CD4-positive, alpha-beta T cell (primary cell): ENCODE measurements around the gene STX7. TPM values are rescaled to one million over a fixed set of nuclear protein-coding genes. Genes with fewer than 3 reads are reported as not detected.

Experiments used
- ATAC-seq: fragments of 200-7000 bp; cut with Tn5 transposase; one replicate; pipeline ENCODE4 v1.10.0; 2022; ENCODE audit warnings: mild to moderate bottlenecking; ENCODE audit not compliant: poor library complexity
- CTCF ChIA-PET: fragments of 350-600 bp; sonication (Branson Sonifier 250); formaldehyde crosslinking; loops from one replicate; lab custom pipeline; 2021; ENCODE audit warnings: antibody characterized with exemption, inconsistent platforms; lab: Charles Lee
- POLR2A ChIA-PET: fragments of 350-600 bp; sonication (Branson Sonifier 250); formaldehyde crosslinking; loops from one replicate; lab custom pipeline; 2021; ENCODE audit warnings: antibody characterized with exemption, inconsistent platforms; lab: Charles Lee
- DNase-seq, 14 experiments: peaks; one replicate each; pipeline ENCODE4 v3.0.0-alpha.2; 2013 to 2020; ENCODE audit warnings: mixed read lengths in 2 of 14
- H3K27ac ChIP-seq, 2 donors: one replicate each; pipeline versions ENCODE4 v1.5.1 to v1.7.0; 2013; ENCODE audit warnings: low read length in 2 of 2, low read depth in 1 of 2, mild to moderate bottlenecking in 1 of 2
- H3K27me3 ChIP-seq, 2 experiments: 1 replicate in 1 of 2; 2 replicates in 1 of 2; pipeline versions ENCODE4 v1.6.1 to v1.7.0; 2013; ENCODE audit warnings: low read length in 2 of 2, control low read depth in 1 of 2, mild to moderate bottlenecking in 1 of 2, moderate library complexity in 1 of 2; ENCODE audit not compliant: insufficient read depth in 2 of 2, control insufficient read depth in 1 of 2
- H3K36me3 ChIP-seq: one replicate; pipeline ENCODE4 v1.6.1; 2013; ENCODE audit warnings: low read length, control low read depth; ENCODE audit not compliant: insufficient read depth
- H3K4me1 ChIP-seq: one replicate; pipeline ENCODE4 v1.6.1; 2013; ENCODE audit warnings: low read length, control low read depth; ENCODE audit not compliant: insufficient read depth
- H3K4me3 ChIP-seq: one replicate; pipeline ENCODE4 v1.5.1; 2013; ENCODE audit warnings: mild to moderate bottlenecking, low read length, moderate library complexity
- H3K9me3 ChIP-seq, 2 experiments: 1 replicate in 1 of 2; 2 replicates in 1 of 2; pipeline versions ENCODE4 v1.6.1 to v1.7.0; 2013; ENCODE audit warnings: low read length in 2 of 2, mild to moderate bottlenecking in 2 of 2, control low read depth in 1 of 2, moderate library complexity in 1 of 2; ENCODE audit not compliant: control insufficient read depth in 1 of 2, insufficient read depth in 1 of 2
- H3K27ac Mint-ChIP-seq: one replicate; pipeline ENCODE4 v1.8.0; 2020; ENCODE audit warnings: mixed read lengths
- H3K27me3 Mint-ChIP-seq: one replicate; pipeline ENCODE4 v1.8.0; 2021; ENCODE audit warnings: mixed read lengths
- H3K36me3 Mint-ChIP-seq: one replicate; pipeline ENCODE4 v1.8.0; 2021; ENCODE audit warnings: low read depth, mixed read lengths
- H3K4me1 Mint-ChIP-seq: one replicate; pipeline ENCODE4 v1.8.0; 2021; ENCODE audit warnings: low read depth, mixed read lengths
- H3K4me3 Mint-ChIP-seq: one replicate; pipeline ENCODE4 v1.8.0; 2020; ENCODE audit warnings: mild to moderate bottlenecking, mixed read lengths
- H3K9me3 Mint-ChIP-seq: one replicate; pipeline ENCODE4 v1.8.0; 2020; ENCODE audit warnings: mixed read lengths
- CTCF ChIP-seq: fragments of 200-600 bp; IDR thresholded peaks from one replicate; pipeline ENCODE4 v1.8.0; 2022; ENCODE audit warnings: antibody characterized with exemption, mild to moderate bottlenecking
- intact Hi-C, 2 experiments: fragments of 100-400 bp; cut with DNase I in 1 of 2; cut with micrococcal nuclease in 1 of 2; formaldehyde crosslinking; loops; one replicate each; pipeline versions ENCODE4 v1.15.1 to v1.9.0; 2023 to 2025; cut with DNase I, micrococcal nuclease
- total RNA-seq, 174 experiments: library from RNA in 2 of 174; stranded (reverse) in 2 of 174; gene quantifications; one replicate each; pipeline ENCODE4 v1.2.3 and lab custom pipeline; 2021 to 2026

The STX7 gene
- total RNA-seq, 2 experiments from 2014 or later: 4.3 to 5.9 TPM

- CTCF ChIA-PET: no interaction called here
- H3K4me3 Mint-ChIP-seq: no peak overlapping the region
- ATAC-seq (no peak), DNase-seq (no peak)
- H3K27me3 Mint-ChIP-seq: peaks cover 38% of the 10 kb centered on the region
- Histone ChIP-seq H3K27me3 (peaks cover 0 to 4% of the 10 kb centered on the region in 2 experiments), H3K4me3 (no peak overlapping the region), H3K4me1 (no peaks in the 10 kb centered on the region), H3K36me3 (no peaks in the 10 kb centered on the region), H3K27ac (no peak overlapping the region), H3K9me3 (peaks cover 0 to 8% of the 10 kb centered on the region in 2 experiments)
- H3K4me1 Mint-ChIP-seq: no peaks in the 10 kb centered on the region
- POLR2A ChIA-PET: no interaction called here
- no peak overlapping the region for H3K27ac Mint-ChIP-seq
- H3K36me3 Mint-ChIP-seq: no peaks in the 10 kb centered on the region
- intact Hi-C loops: no loop called here
- no peak for TF ChIP-seq CTCF
- peaks cover 1% of the 10 kb centered on the region for H3K9me3 Mint-ChIP-seq
Measured at GRCh38 chr6:132412656-132413498, 100.0 kb downstream of the STX7 start.

- no peak for ATAC-seq
- H3K36me3 ChIP-seq: no peaks in the 10 kb centered on the region
- CTCF ChIA-PET: no interaction called here
- Mint-ChIP-seq H3K4me3 (no peak overlapping the region), H3K4me1 (no peaks in the 10 kb centered on the region), H3K36me3 (no peaks in the 10 kb centered on the region), H3K9me3 (peaks cover 3% of the 10 kb centered on the region), H3K27me3 (peaks cover 48% of the 10 kb centered on the region), H3K27ac (no peak overlapping the region)
- intact Hi-C loops: no loop called here
- no peaks in the 10 kb centered on the region for H3K4me1 ChIP-seq
- peaks cover 0 to 2% of the 10 kb centered on the region in 2 experiments for H3K9me3 ChIP-seq
- H3K27me3 ChIP-seq: peaks cover 0 to 4% of the 10 kb centered on the region in 2 experiments
- no peak overlapping the region for H3K27ac ChIP-seq
- POLR2A ChIA-PET: no interaction called here
- no peak for DNase-seq
- no peak overlapping the region for H3K4me3 ChIP-seq
- TF ChIP-seq CTCF: no peak
Measured at GRCh38 chr6:132411296-132411695, 101.6 kb downstream of the STX7 start.

- H3K27me3 ChIP-seq: peaks cover 0 to 4% of the 10 kb centered on the region in 2 experiments
- no peaks in the 10 kb centered on the region for H3K9me3 ChIP-seq
- Mint-ChIP-seq H3K4me1 (no peaks in the 10 kb centered on the region), H3K4me3 (no peak overlapping the region), H3K36me3 (no peaks in the 10 kb centered on the region), H3K27ac (no peak overlapping the region), H3K27me3 (peaks cover 53% of the 10 kb centered on the region), H3K9me3 (peaks cover 3% of the 10 kb centered on the region)
- H3K36me3 ChIP-seq: no peaks in the 10 kb centered on the region
- intact Hi-C loops: no loop called here
- no peaks in the 10 kb centered on the region for H3K4me1 ChIP-seq
- H3K4me3 ChIP-seq: no peak overlapping the region
- H3K27ac ChIP-seq: no peak overlapping the region
- POLR2A ChIA-PET: no interaction called here
- CTCF ChIA-PET: no interaction called here
- ATAC-seq: no peak
- DNase-seq: no peak
- no peak for TF ChIP-seq CTCF
Measured at GRCh38 chr6:132410830-132411229, 102.1 kb downstream of the STX7 start.
